HG03558 (cell line): ENCODE data around the gene GLRA3.
A peak's percentile ranks its signal among the peaks of the same experiment; 100 is the strongest.
"Not testable (repeated sequence)": the region's sequence is repeated elsewhere in the genome, so short reads cannot be mapped to it uniquely, and the experiment has no call there.

Experiments
- ATAC-seq: cut with Tn5 transposase; IDR thresholded peaks from one replicate; pipeline ENCODE4 v1.9.1; 2021; ENCODE audit warnings: moderate number of reproducible peaks; ENCODE audit not compliant: unreplicated experiment; ENCODE audit errors: extremely low read depth

GLRA3 gene

DNA sequence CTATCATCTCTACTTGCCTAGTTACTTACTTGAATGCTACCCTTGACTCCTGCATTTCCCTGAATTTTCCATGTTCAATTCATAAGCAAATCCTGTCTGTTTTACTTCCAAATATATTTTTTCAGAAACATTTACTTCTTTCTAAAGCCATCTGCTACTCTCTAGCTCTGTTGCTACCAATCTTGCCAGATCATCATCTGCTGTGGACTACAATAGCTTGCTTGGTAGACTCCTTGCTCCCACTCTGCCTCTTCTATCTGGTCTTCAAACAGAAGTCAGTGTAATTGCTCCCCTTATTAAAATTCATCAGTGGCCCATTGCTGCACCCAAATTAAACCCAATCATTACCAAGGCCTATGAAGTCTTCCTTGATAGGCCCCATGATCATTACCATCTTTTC, 155.2 kb downstream of the GLRA3 start:
- ATAC-seq, result no peak

DNA sequence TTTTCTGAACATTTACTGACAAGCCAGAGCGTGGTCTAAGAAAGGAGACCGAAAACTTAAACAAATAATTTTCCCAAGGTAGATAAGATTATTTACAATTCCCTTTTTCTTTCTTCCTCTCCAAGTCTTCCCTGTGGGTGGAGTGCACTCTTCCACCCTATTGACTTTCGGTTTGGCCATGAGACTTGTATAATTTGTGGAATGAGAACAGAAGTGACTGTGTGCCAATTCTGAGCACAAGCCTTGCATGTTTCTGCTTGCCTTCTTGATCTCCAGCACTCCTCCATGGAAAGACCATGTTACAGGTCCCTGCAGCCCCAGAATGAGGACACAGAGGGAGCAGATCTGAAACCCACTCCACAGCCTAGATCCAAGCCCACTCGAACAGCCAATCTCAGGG, 156.8 kb downstream of the GLRA3 start:
- no peak for ATAC-seq

DNA sequence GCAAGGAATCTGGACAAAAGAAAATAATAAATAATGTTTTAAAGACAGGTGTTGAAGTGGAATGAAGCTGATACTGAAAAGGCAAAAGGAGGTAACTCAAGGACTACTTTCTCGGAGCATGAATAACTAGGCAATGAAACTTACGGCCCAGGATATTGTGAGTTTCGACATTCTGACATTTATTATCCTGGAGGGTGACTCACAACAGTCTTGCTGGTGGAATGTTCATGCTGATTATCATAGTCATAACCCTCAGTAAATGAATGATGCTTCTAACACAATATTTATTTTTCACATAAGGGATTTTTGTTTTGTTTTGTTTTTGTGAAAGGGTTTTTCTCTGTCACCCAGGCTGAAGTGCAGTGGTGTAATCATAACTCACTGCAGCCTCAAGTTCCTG, 159.8 kb downstream of the GLRA3 start:
- no peak for ATAC-seq

DNA sequence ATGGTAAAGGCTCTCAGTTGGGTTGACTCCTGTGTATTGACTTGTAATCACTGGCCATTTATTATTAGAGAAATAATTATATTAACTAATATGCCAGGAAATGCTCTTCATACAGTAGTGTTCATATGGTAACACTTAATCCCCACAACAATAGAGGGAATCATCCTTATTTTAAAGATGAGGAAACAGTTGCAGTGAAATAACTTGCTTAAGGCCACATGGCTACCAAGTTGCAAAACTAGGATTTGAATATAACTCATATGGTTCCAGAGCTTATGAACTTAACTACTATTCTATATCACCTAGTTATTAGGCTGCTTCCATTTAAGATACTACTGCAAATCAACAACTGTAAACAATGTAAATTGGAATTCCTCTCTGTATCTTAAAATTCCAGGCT, 163.2 kb downstream of the GLRA3 start:
- ATAC-seq, result no peak

DNA sequence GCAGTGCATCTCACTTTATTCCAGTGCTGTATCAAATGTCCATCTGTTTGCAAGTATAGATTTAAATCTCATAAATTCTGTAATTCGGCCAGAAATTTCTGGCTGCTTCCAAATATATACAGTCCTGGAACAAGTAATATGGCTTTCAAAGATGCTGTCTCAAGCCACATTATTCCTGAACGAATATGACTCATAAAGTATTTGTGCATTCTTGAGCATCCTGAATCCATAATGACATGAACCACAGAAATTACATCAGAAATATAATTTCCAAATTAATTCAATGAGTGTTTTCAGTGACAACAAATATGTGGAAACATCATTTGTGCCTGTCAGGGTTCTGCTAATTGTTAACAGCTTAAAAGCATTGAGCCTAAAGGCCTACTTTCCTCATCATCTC, 165.8 kb downstream of the GLRA3 start:
- no peak for ATAC-seq

DNA sequence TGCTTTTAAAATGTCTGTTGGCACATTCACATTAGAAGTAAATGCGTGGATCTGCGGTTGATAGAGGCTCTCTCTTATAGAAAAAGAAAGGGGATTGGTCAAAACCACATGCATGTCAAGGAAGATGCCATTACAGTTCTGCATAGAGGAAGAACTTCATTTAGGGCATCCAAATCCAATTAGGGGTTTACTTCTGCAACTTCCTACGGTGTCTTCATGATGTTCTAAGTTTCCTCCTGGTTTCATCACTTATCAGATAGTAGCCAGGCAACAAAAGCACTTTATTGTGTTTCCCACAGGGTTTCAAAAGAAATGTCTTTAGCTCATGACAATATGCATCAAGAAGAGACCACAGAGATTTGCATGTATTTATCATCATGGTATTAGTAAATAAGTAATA, 170.8 kb downstream of the GLRA3 start:
- no peak for ATAC-seq

DNA sequence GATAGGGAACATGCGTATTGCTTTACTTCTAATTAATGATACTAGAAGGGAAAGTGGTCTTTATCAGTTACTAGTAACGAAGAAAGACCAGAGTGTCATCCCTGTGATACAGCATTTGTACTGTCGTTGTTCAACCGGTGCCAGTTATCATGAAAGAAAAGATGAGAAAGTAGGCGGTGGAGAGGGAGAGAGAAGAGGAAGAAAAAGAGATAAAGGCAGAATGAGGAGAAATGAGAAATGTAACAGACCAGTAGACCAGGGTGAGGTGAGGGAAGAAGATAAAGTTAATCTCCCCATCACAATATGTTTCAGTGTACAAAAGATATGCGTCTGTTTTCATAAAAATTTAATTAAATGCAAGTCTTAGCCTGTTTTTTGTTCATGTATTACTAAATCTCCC, 171.6 kb downstream of the GLRA3 start:
- ATAC-seq, result no peak

DNA sequence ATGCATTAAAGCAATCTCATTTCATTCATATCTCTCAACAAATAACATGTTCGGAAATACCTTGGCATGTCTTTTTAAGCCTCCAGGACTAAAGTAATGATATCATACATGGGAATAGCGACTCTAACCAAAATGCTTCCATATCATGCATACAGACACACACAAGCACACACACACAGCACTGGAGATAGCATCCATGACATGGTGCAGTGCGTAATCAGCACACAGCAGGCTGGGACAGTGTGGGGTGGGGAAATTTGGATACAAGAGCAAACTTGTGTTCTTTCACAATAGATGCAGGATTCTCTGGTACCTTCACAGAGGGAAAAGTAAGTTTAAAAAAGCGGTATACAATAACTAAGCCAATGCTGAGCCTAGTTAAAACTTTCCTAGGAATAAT, 174.4 kb downstream of the GLRA3 start:
- no peak for ATAC-seq

DNA sequence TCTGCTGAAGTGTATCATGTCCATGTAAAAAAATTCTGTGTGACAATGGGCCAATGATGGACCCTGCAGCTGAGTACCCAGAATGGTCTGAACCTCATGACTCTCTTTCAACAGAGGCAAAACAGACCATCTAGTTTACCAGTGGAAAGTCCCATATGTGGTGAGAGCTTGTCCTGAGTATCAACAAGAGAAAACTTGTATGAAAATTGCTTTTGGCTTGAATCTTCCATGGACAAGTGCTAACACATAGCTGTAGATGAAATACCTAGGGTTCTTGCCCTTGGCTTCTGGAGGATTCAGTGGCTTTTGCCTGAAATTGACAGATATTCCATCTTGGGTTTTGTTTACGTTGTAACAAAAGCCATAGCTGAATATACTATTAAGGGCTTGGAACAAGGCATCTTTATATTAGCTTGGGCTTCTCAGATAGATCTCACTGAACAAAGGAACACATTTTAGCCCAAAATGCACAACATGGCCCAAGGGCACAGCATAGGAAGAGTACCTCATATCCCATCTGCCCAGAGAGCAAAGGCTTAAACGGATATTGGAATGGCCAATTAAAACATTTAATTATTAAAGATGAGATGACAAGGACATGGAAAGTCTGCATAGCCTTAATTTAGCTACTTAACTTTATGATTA, 178.2 kb downstream of the GLRA3 start:
- no peak for ATAC-seq

DNA sequence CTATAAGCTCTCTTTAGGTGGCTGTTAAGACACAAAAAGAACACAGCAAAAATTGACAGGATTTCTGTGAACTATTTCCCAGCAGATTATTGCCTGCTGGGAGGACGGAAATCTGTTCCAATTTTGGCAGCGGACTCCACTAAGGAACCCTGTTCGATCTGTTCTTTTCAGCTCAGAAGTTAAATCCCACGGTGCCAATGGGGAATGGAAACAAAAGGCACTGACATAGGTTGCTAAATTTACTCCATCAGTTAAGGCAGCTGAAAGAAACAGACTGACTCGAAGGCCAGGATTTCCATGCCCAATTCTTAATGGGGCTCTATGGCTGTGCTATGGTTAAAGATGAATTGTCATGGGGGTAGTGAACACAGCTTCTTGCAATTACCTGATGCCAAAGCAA, 180.2 kb downstream of the GLRA3 start:
- no peak for ATAC-seq

DNA sequence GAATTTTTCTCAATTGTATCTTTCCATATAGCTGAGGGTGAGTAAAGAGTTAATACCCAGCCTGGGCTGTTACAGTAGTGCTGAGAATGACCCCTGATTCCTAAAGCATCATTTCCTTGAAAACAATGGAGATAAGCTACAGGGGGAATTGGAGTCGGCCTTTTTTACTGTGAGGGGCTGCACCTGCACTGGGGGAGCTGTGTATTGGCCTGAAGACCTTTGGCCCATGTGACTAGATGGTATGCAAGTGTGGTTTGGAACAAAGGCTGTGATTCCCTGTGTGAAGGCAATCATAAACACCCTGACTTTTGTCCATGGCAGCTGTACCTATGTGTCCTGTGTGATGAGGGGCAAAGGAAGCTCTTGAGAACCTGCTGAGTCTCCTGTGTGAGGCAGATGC, 182.7 kb downstream of the GLRA3 start:
- no peak for ATAC-seq

DNA sequence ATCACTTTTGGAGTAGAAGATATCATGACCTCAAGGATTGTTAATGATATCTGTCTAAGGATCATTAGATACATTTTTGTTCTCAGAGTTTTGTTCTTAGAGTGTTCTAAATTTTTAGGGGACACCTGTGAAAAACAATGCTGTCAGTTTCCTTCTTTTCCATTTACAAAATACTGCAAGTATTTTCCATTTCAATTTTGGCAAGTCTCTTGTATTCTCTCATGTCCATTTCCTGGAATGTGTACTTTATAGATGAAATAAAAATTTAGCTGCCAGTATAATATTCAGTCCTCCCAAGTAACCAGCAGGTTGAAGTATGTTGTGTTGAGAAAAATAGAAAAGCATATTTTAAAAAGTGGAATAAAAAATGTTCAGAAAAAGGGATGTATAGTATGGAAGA, 188.9 kb downstream of the GLRA3 start:
- ATAC-seq, result no peak

DNA sequence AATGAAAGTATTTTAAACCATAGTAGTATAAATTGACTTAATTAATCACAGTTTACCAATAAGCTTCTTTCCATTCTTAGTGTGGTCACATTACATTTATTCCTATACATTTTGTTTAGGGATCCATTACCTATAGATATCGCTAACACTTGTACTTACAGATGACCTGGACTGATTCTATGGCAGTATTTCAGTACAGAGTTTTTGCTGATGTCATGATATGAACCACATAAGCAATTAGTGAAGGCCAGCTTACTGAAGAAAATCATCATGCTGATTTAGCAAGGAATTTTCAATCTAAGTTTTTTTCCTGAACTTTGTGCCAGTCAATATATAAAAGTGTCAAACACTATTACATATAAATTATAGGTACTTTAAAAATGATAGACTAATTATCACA, 193.3 kb downstream of the GLRA3 start:
- no peak for ATAC-seq

DNA sequence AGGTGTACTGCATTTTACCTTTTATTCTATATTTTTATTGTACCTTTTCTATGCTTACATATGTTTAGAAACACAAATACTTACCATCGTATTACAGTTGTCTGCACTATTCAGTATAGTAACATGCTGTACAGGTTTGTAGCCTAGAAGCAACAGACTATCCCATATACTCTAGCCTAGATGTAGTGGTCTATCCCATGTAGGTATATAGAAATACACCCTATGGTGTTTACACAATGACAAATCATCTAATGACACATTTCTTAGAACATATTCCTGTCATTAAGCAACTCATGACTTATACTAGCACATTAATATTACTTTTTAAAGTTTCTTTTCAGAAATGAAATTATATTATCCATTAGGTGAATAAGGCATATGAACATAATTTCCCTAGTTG, 195.6 kb downstream of the GLRA3 start:
- ATAC-seq, result no peak

DNA sequence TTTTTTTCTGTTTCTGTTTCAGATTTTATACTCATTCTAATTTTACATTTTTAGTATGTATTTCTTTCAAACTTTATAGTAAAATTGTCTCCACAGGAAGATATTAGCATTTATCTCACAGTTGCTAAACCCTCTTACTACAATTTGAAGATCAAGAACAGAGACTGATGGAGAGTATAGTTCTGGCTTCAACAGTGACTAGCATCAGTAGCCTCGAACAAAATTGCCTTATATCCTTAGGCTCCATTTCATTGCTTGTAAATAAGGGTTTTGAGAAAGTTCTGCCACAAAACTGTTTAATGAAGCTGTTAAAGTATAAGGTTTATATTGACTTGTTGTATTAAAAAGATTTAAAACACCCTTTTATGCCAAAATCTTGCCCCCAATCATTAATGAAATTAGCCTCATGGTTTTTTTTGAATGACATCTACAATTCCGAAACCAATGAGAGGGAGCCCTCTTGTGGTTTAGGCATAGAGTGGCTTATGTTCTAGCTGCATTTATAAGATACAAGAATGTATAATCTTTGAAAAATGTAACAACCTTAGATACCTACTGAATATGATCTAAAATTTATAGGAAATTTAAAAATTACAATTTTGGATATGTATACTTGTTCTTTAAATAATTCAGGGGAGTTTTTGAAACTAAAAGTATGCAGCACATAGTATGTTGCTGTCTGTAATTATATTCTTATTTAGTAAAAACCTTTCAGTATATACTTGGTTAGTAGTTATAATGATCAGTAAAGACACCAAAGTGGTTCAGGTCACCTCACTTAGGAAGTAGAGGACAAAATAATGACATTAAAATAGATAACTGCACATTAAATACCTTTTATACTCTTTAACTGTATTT, 196.9 kb downstream of the GLRA3 start:
- ATAC-seq, result peak; percentile 48

DNA sequence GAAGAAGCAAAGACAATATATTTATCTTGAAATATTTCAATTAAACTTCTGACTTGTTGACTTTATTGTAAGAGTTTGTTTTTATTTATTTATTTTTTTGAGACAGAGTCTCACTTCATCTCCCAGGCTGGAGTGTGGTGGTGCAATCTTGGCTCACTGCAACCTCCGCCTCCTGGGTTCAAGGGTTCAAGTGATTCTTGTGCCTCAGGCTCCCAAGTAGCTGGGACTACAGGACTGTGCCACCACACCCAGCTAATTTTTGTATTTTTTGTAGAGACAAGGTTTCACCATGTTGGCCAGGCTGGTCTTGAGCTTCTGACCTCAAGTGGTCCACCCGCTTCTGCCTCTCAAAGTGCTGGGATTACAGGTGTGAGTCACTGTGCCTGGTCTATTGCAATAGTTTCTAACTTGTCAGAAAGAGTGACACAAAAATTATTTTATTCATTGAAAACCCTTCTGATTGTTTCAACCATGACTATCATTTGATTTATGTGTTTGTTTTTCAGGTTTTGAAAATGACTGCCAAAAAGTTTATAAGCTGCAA, 199.1 kb downstream of the GLRA3 start:
- ATAC-seq, result not testable (repeated sequence)

DNA sequence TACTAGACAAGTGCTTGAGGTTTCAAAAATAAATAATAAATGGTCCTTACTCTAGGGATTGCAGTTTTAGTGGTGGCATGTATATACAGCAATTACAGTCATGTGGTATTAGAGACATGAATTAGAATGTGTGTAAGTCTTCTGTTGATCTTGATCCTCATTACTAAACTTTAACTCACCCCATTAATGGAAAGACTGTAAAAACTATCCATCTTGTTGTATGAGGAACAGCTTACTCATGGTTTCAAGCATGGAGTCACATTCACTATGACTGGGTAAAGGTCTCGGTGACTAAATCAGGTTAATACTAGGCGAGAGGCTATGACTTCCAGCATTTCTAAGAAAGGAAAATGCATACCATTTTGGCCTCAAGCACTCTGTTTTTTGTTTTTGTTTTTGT, 199.8 kb downstream of the GLRA3 start:
- ATAC-seq, result no peak

DNA sequence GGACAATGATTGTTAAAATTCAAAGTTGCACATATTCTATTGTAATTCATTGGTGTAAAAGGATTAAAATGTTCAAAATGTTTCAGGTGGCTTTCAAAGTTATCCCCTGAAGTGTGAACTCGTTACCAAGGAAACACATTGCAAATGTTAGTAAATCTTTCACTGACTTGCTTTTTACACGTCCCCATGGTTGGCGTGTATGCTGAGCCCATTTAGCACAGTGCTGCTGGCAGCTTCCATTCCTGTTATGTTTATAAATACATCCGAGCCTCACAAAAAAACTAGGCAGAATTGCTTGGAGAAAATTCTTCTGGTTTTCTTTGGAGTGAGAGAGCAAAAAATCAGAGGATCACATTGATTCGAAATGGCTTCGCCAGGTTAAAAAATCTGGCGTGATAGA, 200.9 kb downstream of the GLRA3 start:
- ATAC-seq, result no peak

DNA sequence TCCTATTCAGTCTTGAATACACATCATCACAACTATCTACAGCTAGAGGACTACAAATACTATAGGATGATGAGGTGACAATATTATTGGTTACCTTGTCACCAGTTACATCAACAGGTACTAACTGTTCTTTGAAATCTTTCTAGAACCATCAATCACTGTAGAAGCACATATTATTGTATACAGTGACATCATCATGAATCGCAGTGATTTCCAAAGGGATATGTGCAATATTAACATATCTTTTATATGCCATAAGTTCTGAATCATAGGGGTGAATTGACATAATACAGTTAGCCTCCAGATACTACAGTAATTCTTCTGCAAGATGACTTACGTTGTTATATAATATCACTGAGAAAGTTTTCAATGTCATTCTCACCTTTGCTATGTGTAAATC, 201.6 kb downstream of the GLRA3 start:
- no peak for ATAC-seq

DNA sequence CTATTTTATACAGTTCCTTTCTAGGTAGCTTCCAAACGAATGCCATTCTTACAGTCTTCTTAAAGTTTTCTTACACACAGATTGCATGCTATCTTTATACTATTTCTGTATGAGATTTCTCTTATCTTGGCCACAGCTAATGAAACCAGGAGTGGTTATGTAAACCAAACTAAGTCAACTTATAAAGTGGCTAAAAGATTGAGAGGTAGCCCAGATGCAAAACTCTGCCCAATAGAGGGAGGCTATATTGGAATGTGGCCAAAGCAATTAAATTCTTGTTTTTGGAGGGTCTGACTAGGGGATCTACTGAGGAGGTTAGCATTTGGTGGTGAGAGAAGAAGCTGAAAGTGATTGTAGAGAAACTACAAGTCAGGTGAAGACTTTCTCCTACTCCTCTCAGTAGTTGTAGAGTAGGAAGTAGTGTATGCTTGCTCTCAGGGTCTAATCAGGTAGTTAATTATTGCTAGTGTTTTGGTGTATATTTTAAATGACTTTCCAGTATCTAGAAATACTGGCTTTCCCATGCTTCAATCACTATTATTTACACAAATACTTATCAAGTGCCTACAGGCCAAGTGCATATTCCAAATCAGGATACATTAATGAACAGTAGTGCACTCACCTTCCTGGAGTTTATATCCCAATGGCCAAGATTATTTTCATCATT, 202.6 kb downstream of the GLRA3 start:
- ATAC-seq, result no peak

DNA sequence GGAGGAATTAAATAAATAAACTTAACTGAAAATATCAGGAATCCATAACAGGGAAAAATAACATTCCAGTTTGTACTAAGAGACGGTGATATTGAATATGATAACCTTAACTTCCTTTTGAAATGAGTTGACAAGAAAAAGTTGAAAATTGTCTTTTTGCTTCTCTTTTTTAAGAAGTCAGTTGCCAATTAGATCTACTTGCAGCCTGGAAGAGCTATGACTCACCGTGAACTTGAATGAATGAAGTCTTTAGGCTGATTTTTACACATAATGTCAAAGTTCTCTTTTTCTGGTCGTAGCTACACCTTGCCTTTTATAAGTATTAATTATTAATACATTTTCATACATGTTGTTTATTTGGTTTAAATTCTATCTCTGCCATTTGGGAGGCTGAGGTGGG, 212.4 kb downstream of the GLRA3 start:
- no peak for ATAC-seq
